ENCODE results near the gene UGT2A3. TPM values are rescaled to one million over a fixed set of nuclear protein-coding genes. Genes with fewer than 3 reads are reported as not detected.

UGT2A3 gene
- total RNA-seq, 1 donor from 2014 or later: not detected

DNA sequence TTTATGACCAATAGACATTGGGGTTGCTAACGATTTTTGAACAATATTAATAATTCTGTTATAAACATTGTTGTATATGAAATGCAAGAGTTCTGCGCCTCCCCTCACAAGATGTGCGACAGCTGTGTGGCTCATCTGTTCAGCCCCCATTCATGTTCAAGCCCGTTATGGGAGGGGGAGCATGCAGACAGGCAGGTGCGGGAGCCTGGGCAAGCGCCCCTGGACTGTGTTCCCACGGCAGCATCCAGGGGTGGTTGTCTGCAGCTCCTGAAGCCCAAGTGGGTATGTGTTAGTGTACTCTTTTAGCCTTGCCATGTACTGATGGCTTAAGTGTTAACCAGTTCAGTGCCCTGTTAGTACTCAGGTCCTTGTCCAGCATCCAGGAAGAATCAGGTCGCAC, 34.6 kb downstream of the UGT2A3 start:
- no peak for DNase-seq (ENCODE audit: low read depth, low spot score)

DNA sequence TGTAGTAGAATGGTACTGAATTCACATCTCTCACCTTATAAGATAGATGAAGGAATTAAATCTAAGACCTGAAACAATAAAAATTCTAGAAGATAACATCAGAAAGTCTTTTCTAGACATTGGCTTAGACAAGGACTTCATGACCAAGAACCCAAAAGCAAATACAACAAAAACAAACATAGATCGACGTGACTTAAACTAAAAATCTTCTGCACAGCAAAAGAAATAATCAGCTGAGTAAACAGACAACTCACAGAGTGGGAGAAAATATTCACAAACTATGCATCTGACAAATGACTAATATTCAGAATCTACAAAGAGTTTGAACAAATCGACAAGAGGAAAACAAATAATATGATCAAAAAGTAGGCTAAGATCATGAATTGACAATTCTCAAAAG, 38.8 kb downstream of the UGT2A3 start:
- DNase-seq (ENCODE audit: low read depth, low spot score): no peak

DNA sequence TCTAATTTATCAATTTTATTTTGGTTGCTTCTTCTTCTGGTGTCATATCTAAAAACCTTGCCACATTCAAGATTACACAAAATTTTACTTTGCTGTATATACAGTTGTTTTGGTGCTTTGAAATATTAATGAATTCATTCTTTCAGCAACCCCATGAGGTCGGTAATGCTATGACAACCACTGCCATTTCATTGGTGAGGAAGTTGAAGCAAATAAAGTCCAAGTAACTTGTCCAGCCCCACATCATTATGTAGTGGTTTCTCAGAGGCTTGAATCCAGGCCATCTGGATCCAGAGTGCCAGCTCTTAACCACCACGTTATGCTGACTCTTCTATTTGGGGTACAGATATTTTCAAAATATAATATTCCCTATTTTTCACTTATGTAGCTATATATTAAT, 42.2 kb downstream of the UGT2A3 start:
- DNase-seq (ENCODE audit: low read depth, low spot score): no peak

DNA sequence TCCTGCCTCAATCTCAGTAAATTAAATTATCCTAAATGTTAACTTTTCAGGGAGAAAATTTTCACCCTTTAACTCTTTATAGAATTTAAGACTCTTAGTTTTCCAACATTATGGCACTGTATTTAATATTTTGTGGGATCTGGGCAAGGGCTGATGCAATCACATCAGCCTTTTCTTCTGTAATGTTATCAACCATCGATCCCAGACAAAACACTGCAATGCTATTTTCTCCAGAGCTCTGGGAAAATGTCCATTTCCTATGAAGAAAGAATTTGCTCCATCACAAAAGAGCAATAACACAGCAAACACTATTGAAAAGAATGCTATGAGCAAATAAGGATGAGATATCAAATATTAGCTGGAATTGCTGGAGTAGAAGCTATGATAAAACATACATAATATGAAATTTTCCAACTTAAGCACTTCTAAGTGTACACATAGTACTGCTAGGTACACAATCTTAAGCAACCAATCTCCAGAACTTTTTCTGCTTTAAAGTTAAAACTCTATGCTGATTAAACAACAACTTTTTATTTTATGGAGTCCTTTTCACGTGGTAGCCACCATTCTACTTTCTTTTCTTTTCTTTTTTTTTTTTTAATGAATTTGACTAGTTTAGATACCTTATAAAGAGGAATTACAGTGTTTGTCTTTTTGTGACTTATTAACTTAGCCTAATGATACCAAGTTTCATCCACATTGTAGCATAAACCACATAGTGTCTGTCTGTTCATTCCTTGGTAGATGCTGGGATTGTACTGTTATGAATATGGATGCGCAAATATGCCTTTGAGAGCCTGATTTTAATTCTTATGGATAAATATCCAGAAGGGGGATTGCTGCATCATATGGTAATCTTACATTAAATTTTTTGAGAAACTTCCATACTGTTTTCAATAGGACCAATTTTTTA, 43.6 kb downstream of the UGT2A3 start:
- DNase-seq (ENCODE audit: low read depth, low spot score): no peak

DNA sequence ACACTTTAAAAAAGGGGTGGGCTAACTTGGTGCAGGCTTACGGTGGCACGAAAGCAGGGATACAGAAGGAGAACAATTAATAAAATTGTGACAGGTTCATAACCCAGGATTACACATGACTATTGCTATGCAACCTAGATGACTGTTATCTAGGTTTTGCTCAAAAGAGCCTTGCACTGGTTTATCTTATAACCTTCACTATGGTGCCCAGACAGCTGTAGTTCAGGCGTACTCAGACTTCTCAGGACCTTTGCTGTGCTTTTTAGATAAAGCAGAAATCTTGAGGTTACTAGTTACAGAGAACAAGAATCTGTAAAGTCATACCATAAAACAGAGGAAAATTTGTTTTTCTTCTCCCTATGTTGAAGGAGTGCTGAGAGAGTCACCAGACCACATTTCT, 44.4 kb downstream of the UGT2A3 start:
- no peak for DNase-seq (ENCODE audit: low read depth, low spot score)

DNA sequence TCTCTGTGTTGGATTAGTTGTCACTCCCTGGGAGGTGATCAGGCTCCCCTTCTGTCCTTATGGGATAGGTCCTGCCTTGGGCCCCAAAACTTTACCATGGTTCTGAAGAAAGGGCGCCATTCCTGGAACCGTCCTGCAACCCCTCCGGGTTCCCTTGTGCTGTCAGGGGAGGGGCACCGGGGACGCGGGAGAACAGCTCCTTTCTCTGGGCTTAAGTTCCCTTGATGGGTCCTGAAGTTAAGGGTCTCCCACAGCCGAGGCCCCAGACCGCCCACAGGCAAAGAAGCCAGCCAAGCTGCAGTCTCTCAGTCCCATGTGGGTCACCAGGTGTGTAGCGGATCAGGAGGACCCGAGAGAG, 44.8 kb downstream of the UGT2A3 start:
- DNase-seq (ENCODE audit: low read depth, low spot score): no peak

DNA sequence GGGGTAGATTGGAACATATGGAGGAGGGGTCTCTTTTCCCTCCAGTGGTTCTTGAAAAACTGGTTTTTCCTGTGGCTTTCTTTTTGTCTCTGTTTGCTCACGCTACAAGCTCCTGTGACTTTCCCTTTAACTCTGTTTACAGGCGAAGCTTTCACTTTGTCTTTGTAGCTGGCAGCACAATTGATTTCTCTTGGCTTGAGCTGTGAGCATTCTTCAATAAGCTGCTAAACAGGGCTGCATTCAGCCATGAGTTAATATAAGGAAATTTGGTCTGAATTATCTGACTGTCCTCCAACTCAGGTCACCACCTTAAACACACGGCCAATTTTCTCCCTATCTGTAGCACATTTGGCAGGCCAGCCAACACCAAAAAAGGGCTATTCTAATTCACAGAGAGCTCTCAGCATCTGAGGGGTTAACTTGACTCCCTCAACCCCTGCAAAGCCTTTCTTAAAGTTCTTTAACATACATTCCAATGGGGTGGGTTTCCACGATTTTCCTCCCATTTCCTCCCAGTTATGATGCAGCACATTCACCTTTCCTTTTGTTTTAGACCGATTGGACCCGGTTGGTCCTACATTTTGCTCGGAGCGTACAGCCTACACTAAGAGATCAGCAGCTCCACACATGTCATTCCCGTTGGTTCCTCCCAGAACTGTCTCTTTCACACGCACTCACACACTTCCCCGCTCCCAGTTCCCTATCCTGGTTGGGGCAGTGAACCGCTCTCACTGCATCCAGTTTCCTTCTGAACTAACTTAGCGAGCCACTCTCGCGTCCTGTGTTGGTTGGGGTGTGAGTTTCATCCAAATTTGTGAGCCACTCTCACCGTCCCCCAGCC, 45.4 kb downstream of the UGT2A3 start:
- no peak for DNase-seq (ENCODE audit: low read depth, low spot score)

DNA sequence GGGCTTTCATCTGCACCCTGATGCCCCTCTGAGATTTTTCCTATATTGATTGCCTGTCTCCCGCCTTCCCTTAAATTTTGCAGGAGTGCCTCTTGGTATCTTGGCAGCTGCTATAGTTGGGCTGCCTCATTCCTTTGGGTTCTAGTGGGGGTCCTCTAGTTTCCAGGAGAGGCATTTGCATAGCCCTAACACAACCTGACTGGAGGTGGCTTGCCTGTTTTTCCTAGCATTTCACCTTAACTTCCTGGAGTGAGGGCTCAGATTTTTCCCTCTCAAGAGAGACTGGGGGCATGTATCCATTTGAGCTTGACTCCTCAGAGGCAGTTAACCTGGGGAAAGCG, 46.0 kb downstream of the UGT2A3 start:
- no peak for DNase-seq (ENCODE audit: low read depth, low spot score)

DNA sequence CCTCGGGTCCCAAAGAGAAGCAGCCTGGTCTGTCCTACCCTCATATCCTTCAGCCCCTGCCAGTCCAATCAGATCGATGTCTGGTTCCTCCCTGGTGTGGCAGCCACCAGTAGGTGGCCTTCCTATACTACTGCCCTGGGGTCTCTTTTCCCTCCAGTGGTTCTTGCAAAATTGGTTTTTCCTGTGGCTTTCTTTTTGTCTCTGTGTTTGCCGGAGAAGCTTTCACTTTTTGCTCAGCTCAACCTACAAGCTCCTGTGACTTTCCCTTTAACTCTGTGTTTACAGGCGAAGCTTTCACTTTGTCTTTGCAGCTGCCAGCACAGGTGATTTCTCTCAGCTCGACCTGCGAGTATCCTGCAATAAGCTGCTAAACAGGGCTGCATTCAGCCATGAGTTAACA, 46.8 kb downstream of the UGT2A3 start:
- DNase-seq (ENCODE audit: low read depth, low spot score): no peak

DNA sequence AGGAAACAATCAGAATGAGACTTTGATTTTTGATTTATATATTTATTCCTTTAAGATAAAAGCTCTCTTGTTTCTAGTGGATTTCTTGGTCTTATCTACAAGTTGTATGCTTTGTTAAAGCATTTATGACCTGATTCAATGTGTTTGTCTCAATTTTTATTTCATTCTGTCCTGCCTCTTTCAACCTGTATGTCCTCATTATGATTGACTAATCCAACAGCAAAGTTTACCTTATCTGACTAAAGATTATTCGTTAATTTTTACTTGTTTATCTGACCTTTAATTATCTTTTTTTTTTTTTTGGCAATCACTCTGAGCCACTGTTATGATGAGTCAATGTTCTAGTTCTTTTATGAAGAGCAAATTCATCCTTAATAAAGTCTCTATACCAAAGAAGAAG, 54.9 kb downstream of the UGT2A3 start:
- DNase-seq (ENCODE audit: low read depth, low spot score): no peak

DNA sequence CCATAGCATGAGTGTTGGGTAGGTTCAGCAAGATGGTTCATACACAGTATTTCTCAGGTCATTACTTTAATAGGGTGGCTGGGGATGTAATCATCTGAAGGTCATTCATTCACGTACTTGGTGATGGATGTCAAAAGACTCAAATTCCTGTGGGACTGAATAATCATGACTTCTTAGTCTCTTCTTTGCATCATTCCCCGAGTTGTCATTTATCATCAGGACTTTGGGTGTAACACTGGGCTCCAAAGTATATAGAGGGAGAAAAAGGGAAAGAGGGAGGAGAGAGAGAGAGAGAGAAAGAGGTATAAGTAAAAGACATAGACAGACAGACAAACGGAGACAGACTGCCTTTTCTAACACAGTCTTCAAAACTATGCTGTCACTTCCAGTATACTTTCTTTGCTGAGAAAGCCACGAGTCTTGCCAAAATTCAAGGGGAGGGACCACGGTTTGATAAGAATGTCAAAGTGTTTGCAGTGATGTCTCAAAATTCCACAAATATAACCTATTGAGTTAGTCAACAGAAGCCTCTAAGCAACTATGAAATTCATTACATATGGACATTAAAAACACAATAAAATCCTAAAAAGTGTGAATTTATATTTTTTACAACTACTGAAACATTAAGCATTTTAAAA, 55.9 kb downstream of the UGT2A3 start:
- DNase-seq (ENCODE audit: low read depth, low spot score): no peak

DNA sequence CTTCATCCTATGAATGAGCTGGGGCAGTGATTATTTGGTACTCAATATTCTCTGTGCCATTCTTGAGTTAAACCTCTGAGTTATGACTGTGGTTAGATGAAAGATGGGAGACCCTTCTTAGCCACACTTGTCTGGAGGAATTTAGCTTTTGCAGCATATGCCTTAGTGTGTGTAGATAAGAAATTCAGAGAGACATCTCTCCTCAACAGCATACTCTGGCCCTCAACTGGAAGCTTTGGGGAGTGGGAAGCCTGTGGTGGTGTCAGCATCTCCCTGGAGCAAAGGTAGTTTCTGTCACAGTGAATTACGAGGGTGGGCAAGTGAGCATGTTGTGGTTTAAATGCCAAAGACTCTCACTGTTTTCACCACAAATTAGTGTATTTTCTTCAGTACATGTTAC, 58.7 kb downstream of the UGT2A3 start:
- no peak for DNase-seq (ENCODE audit: low read depth, low spot score)

DNA sequence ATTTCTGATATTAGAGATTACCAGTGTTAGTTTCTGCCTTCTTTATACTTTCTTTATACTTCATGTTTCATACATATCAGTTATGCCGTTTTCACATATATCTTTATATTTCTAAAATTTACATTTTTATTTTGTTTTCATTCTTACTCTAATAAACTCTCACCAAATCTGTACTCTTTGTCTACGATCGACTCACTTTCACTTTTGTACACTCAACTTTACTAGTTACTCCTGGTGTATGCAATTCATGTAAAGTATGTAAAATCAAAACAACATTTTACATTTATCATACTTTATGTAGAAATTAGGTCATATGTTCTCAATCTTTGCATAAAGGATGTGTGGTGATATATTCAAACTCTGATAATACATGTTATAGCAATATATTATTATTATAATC, 59.9 kb downstream of the UGT2A3 start:
- no peak for DNase-seq (ENCODE audit: low read depth, low spot score)

DNA sequence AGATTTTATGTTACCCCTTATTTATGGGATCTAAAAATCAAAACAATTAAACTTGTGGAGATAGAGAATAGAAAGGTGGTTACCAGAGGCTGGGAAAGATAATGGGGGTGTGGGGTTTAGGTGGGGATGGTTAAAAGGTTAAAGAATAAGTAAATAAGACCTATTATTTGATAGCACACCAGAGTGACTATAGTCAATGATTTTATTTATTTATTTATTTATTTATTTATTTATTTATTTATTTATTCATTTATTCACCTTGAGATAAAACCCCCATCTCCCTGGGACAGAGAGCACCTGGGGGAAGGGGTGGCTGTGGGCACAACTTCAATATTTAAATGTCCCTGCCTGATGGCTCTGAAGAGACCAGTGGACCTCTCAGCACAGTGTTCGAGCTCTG, 66.1 kb downstream of the UGT2A3 start:
- DNase-seq (ENCODE audit: low read depth, low spot score): no peak

DNA sequence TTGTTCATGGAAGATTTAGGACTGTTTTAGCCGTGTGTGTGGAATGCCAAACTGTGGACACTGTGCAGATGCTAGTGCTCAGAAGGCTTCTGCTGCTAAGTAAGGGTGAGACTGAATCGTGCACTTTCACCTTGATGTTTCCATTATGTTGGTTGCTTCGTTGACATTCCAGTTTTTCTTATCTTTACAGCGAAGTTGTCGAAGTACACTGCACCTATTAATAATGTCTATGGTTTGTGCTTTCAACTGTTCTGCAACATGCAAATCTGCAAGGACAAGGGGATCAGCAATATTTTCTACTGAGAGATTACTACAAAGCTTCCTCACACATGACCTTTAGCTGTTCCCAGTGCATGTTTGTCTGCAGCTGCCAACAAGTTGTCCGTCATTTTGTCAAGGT, 67.7 kb downstream of the UGT2A3 start:
- no peak for DNase-seq (ENCODE audit: low read depth, low spot score)

Other genes with a start within 250 kb of the UGT2A3 start
- not detected in 2 replicates for gene UGT2B10, start 135.8 kb downstream of the UGT2A3 start, total RNA-seq
- gene UGT2B7, start 144.7 kb upstream of the UGT2A3 start, total RNA-seq: 0.07 TPM in 1 of 2 replicates, not detected in the other